ENCODE data around the gene RAB33A. TPM values are rescaled to one million over a fixed set of nuclear protein-coding genes. Genes with fewer than 3 reads are reported as not detected.
"Not testable (repeated sequence)": the region's sequence is repeated elsewhere in the genome, so short reads cannot be mapped to it uniquely, and the experiment has no call there.

Gene RAB33A
- polyA plus RNA-seq, 1 donor (not counting 4 experiments of a cell fraction or from before 2014, with no cell fraction given) = not detected

DNA sequence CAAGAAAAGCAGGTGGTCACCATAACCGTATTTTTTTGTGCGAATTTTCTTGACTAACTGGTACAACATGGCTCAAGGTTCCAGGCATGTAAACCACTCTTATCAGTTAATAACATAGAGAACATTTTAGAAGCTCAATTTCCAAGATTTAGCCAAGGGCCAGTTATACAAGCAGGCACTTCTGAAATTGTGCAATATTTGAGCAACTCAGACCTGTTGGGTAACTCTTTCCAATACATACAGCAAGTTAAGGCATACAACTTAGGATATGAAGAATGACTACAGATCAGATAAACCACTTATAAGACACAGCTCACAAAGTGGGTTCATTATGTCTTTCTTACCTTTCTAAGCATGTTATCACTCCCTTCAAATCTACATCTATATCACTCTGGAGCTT, 53.0 kb downstream of the RAB33A start:
- DNase-seq (ENCODE audit: low read depth, low spot score) (no peak), FAIRE-seq (no peak)
- dilution Hi-C loops (cut with MboI; ENCODE audit: extremely low pct_ligation_motif_present, low sequenced_read_pairs) = no loop called here
- Histone ChIP-seq H3K9me3 (ENCODE audit: control insufficient read depth, low read depth, low read length) (no peaks in the 10 kb centered on the region), H3K4me2 (ENCODE audit: control insufficient read depth, extremely low read depth, insufficient read depth, low read depth, low read length) (no peak overlapping the region), H3K27me3 (ENCODE audit: control insufficient read depth, extremely low read depth, insufficient read depth, low read length) (no peaks in the 10 kb centered on the region), H3K9me1 (ENCODE audit: control insufficient read depth, extremely low read depth, insufficient read depth, low read length) (no peaks in the 10 kb centered on the region), H3K27ac (ENCODE audit: control insufficient read depth, insufficient read depth, low read length) (no peak overlapping the region), H2AFZ (ENCODE audit: control insufficient read depth, low read length) (no peak overlapping the region), H3K36me3 (ENCODE audit: control insufficient read depth in 2 of 2, extremely low read depth in 1 of 2, insufficient read depth in 2 of 2, low read length in 2 of 2) (no peaks in the 10 kb centered on the region), H3K79me2 (ENCODE audit: control insufficient read depth, insufficient read depth, low read length) (no peaks in the 10 kb centered on the region), H3K4me3 (ENCODE audit: control insufficient read depth in 2 of 3, extremely low read depth in 1 of 3, insufficient read depth in 2 of 3, low read depth in 1 of 3, low read length in 3 of 3) (no peak overlapping the region), H4K20me1 (ENCODE audit: control insufficient read depth, extremely low read depth, insufficient read depth, low read length) (no peaks in the 10 kb centered on the region), H3K9ac (ENCODE audit: control insufficient read depth, extremely low read depth, insufficient read depth, low read length) (no peak overlapping the region), H3K4me1 (ENCODE audit: control insufficient read depth, extremely low read depth, insufficient read depth, low read length) (no peaks in the 10 kb centered on the region)
- TF ChIP-seq EZH2 (IDR thresholded peaks at IDR 0.05; ENCODE audit: low read length) = no peak

DNA sequence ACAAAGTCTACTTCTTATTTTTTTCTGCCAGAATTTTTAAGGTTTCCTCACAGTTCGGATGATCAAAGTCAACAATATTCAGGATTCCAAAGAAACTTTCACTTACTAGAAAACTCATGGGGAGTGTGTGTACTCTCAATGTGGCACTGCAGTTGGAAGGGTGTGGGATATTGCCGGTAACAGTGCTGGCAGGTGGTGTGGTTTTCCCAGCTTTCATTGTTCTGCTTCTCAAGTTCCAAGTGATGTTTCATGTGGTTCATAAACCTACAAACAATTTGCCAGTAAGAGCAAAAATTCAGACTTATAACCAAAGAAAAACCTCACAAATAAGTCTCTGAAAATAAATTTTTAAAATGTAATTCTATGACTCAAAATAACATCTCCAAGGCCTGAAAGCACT, 57.1 kb downstream of the RAB33A start:
- H3K27ac ChIP-seq (ENCODE audit: control insufficient read depth, insufficient read depth, low read length) = no peak overlapping the region
- no peak overlapping the region for H3K4me2 ChIP-seq (ENCODE audit: control insufficient read depth, extremely low read depth, insufficient read depth, low read depth, low read length)
- no peaks in the 10 kb centered on the region for H3K79me2 ChIP-seq (ENCODE audit: control insufficient read depth, insufficient read depth, low read length)
- FAIRE-seq = no peak
- dilution Hi-C loops (cut with MboI; ENCODE audit: extremely low pct_ligation_motif_present, low sequenced_read_pairs) = no loop called here
- no peaks in the 10 kb centered on the region for H3K9me1 ChIP-seq (ENCODE audit: control insufficient read depth, extremely low read depth, insufficient read depth, low read length)
- H3K4me3 ChIP-seq (ENCODE audit: control insufficient read depth in 2 of 3, extremely low read depth in 1 of 3, insufficient read depth in 2 of 3, low read depth in 1 of 3, low read length in 3 of 3) = no peak overlapping the region
- no peaks in the 10 kb centered on the region for H3K4me1 ChIP-seq (ENCODE audit: control insufficient read depth, extremely low read depth, insufficient read depth, low read length)
- no peak overlapping the region for H2AFZ ChIP-seq (ENCODE audit: control insufficient read depth, low read length)
- no peaks in the 10 kb centered on the region for H3K27me3 ChIP-seq (ENCODE audit: control insufficient read depth, extremely low read depth, insufficient read depth, low read length)
- no peak overlapping the region for H3K9ac ChIP-seq (ENCODE audit: control insufficient read depth, extremely low read depth, insufficient read depth, low read length)
- no peaks in the 10 kb centered on the region for H4K20me1 ChIP-seq (ENCODE audit: control insufficient read depth, extremely low read depth, insufficient read depth, low read length)
- TF ChIP-seq EZH2 (IDR thresholded peaks at IDR 0.05; ENCODE audit: low read length) = no peak
- TF ChIP-seq, protein P1, sequence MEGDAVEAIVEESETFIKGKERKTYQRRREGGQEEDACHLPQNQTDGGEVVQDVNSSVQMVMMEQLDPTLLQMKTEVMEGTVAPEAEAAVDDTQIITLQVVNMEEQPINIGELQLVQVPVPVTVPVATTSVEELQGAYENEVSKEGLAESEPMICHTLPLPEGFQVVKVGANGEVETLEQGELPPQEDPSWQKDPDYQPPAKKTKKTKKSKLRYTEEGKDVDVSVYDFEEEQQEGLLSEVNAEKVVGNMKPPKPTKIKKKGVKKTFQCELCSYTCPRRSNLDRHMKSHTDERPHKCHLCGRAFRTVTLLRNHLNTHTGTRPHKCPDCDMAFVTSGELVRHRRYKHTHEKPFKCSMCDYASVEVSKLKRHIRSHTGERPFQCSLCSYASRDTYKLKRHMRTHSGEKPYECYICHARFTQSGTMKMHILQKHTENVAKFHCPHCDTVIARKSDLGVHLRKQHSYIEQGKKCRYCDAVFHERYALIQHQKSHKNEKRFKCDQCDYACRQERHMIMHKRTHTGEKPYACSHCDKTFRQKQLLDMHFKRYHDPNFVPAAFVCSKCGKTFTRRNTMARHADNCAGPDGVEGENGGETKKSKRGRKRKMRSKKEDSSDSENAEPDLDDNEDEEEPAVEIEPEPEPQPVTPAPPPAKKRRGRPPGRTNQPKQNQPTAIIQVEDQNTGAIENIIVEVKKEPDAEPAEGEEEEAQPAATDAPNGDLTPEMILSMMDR (optimal IDR thresholded peaks at IDR 0.05 in 1 of 3, IDR thresholded peaks at IDR 0.05 in 1 of 3, conservative IDR thresholded peaks at IDR 0.05 in 1 of 3; ENCODE audit: extremely low read depth in 1 of 3, insufficient read depth in 2 of 3, low read length in 3 of 3) = no peak
- H3K9me3 ChIP-seq (ENCODE audit: control insufficient read depth, low read depth, low read length) = no peaks in the 10 kb centered on the region
- no peak for DNase-seq (ENCODE audit: low read depth, low spot score)
- H3K36me3 ChIP-seq (ENCODE audit: control insufficient read depth in 2 of 2, extremely low read depth in 1 of 2, insufficient read depth in 2 of 2, low read length in 2 of 2) = no peaks in the 10 kb centered on the region

DNA sequence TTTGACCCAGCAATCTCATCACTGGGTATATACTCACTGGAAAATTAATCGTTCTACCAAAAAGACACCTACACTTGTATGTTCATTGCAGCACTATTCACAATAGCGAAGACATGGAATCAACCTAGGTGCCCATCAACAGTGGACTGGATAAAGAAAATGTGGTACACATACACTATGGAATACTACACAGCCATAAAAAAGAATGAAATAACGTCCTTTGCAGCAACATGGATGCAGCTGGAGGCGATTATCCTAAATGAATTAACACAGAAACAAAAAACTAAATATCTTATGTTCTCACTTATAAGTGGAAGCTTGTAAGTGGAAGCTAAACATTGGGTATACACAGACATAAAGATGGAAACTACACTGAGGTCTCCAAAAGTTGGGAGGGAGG, 59.4 kb downstream of the RAB33A start:
- H3K79me2 ChIP-seq (ENCODE audit: control insufficient read depth, insufficient read depth, low read length); H4K20me1 ChIP-seq (ENCODE audit: control insufficient read depth, extremely low read depth, insufficient read depth, low read length); dilution Hi-C loops (cut with MboI; ENCODE audit: extremely low pct_ligation_motif_present, low sequenced_read_pairs); H3K27ac ChIP-seq (ENCODE audit: control insufficient read depth, insufficient read depth, low read length); H3K27me3 ChIP-seq (ENCODE audit: control insufficient read depth, extremely low read depth, insufficient read depth, low read length); H3K4me2 ChIP-seq (ENCODE audit: control insufficient read depth, extremely low read depth, insufficient read depth, low read depth, low read length); H3K4me3 ChIP-seq (ENCODE audit: control insufficient read depth in 2 of 3, extremely low read depth in 1 of 3, insufficient read depth in 2 of 3, low read depth in 1 of 3, low read length in 3 of 3); H3K9me3 ChIP-seq (ENCODE audit: control insufficient read depth, low read depth, low read length); H3K4me1 ChIP-seq (ENCODE audit: control insufficient read depth, extremely low read depth, insufficient read depth, low read length); FAIRE-seq; H3K9me1 ChIP-seq (ENCODE audit: control insufficient read depth, extremely low read depth, insufficient read depth, low read length); H2AFZ ChIP-seq (ENCODE audit: control insufficient read depth, low read length); H3K9ac ChIP-seq (ENCODE audit: control insufficient read depth, extremely low read depth, insufficient read depth, low read length); DNase-seq (ENCODE audit: low read depth, low spot score); H3K36me3 ChIP-seq (ENCODE audit: control insufficient read depth in 2 of 2, extremely low read depth in 1 of 2, insufficient read depth in 2 of 2, low read length in 2 of 2): not testable (repeated sequence)

Other genes with a start within 250 kb of the RAB33A start
- gene BCORL1, start 189.3 kb upstream of the RAB33A start, polyA plus RNA-seq = 0.41 to 1.2 TPM (median 0.54 TPM) in 3 replicates
- 13.7 to 25.6 TPM (median 17.6 TPM) in 3 replicates for gene ELF4, start 61.5 kb upstream of the RAB33A start, polyA plus RNA-seq
- 36.1 to 52.5 TPM (median 47.8 TPM) in 3 replicates for gene AIFM1, start 6.1 kb upstream of the RAB33A start, polyA plus RNA-seq
- 3.2 to 4.7 TPM (median 3.9 TPM) in 3 replicates for gene ZNF280C, start 96.9 kb downstream of the RAB33A start, polyA plus RNA-seq
- gene SLC25A14, start 168.0 kb downstream of the RAB33A start, polyA plus RNA-seq = 9.7 to 19.4 TPM (median 13.6 TPM) in 3 replicates
- gene GPR119, start 213.7 kb downstream of the RAB33A start, polyA plus RNA-seq = not detected in 3 replicates
- 15.7 to 22.3 TPM (median 18.1 TPM) in 3 replicates for gene RBMX2, start 230.0 kb downstream of the RAB33A start, polyA plus RNA-seq